K562 (cell line): ENCODE measurements around the gene DOK7. TPM values are rescaled to one million over a fixed set of nuclear protein-coding genes. Genes with fewer than 3 reads are reported as not detected.

Experiments
- ATAC-seq: fragments of 200-7000 bp; cut with Tn5 transposase; 3 replicates; pipeline ENCODE4 v1.9.1; 2020; ENCODE audit warnings: moderate library complexity
- BruUV-seq: library from RNA; stranded (reverse); fragments of 400-500 nt; replicated peaks from 2 replicates; lab custom pipeline; 2021; lab: Mats Ljungman, UMichigan
- CTCF ChIA-PET: fragments of 300-600 bp; formaldehyde crosslinking; extraction: SDS; loops from one replicate; lab custom pipeline; 2021; ENCODE audit warnings: low intra/inter-chr PET ratio; lab: Yijun Ruan, JAX
- POLR2A ChIA-PET: fragments of 300-600, 350-650 bp; sonication (Branson Sonifier 250); formaldehyde crosslinking; extraction: SDS; loops from one replicate; lab custom pipeline; 2021; ENCODE audit warnings: antibody characterized with exemption, inconsistent platforms; lab: Yijun Ruan, JAX
- DNase-seq, 4 experiments: peaks; one replicate each; pipeline versions ENCODE4 v3.0.0 to v3.0.0-alpha.2; 2011 to 2018; ENCODE audit warnings: low spot score in 3 of 4, mixed read lengths in 3 of 4; ENCODE audit errors: extremely low read depth in 1 of 4
- FAIRE-seq: peaks from 2 replicates; lab custom pipeline; 2011; peaks lifted over from hg19 to GRCh38; lab: Jason Lieb, UNC
- H2AFZ ChIP-seq: 2 replicates; pipeline ENCODE4 v1.6.0; 2011; ENCODE audit warnings: low read depth, low read length, control low read depth, inconsistent platforms
- H3K27ac ChIP-seq: fragments of 200-600 bp; 3 replicates; pipeline ENCODE4 v1.8.0; 2011; ENCODE audit warnings: low read depth, mild to moderate bottlenecking, control low read depth, inconsistent platforms, low read length, moderate library complexity, mixed read lengths; ENCODE audit errors: extremely low read depth
- H3K27me3 ChIP-seq, 2 experiments: fragments of 300-600 bp in 1 of 2; 2 replicates in 1 of 2; 3 replicates in 1 of 2; pipeline versions ENCODE4 v1.6.0 to v1.8.0; 2011; ENCODE audit warnings: inconsistent platforms in 2 of 2, low read length in 2 of 2, mild to moderate bottlenecking in 1 of 2, mixed read lengths in 1 of 2, moderate library complexity in 1 of 2; ENCODE audit not compliant: control insufficient read depth in 2 of 2, insufficient read depth in 2 of 2
- H3K36me3 ChIP-seq: fragments of 300-600 bp; 3 replicates; pipeline ENCODE4 v1.8.0; 2011; ENCODE audit warnings: mild to moderate bottlenecking, low read length, inconsistent platforms; ENCODE audit not compliant: control insufficient read depth, insufficient read depth
- H3K4me1 ChIP-seq, 2 experiments: fragments of 200-600 bp in 1 of 2; replicated peaks in 1 of 2; 2 replicates in 1 of 2; 3 replicates in 1 of 2; pipeline versions ENCODE4 v1.5.1 to v1.8.0; 2011; ENCODE audit warnings: inconsistent platforms in 2 of 2, low read length in 2 of 2, mild to moderate bottlenecking in 1 of 2, mixed read lengths in 1 of 2, moderate library complexity in 1 of 2; ENCODE audit not compliant: control insufficient read depth in 2 of 2, insufficient read depth in 2 of 2
- H3K4me2 ChIP-seq: 2 replicates; pipeline ENCODE4 v1.6.1; 2011; ENCODE audit warnings: low read length, control low read depth, inconsistent platforms, mixed read lengths; ENCODE audit not compliant: insufficient read depth
- H3K4me3 ChIP-seq: fragments of 200-600 bp; sonication (generic), shearing (Covaris generic); 2 replicates; pipeline ENCODE4 v1.5.1; 2016; ENCODE audit warnings: control low read depth, inconsistent platforms
- H3K79me2 ChIP-seq: fragments of 200-600 bp; 3 replicates; pipeline ENCODE4 v1.8.0; 2011; ENCODE audit warnings: low read length, inconsistent platforms; ENCODE audit not compliant: control insufficient read depth, insufficient read depth
- H3K9ac ChIP-seq, 2 experiments: 2 replicates each; pipeline versions ENCODE4 v1.6.0 to v1.6.1; 2011; ENCODE audit warnings: low read depth in 2 of 2, low read length in 2 of 2, control low read depth in 1 of 2, inconsistent platforms in 1 of 2, mild to moderate bottlenecking in 1 of 2, mixed read lengths in 1 of 2; ENCODE audit not compliant: insufficient read depth in 1 of 2
- H3K9me1 ChIP-seq: one replicate; pipeline ENCODE4 v1.6.0; 2011; ENCODE audit warnings: inconsistent platforms, mild to moderate bottlenecking, low read length, moderate library complexity; ENCODE audit not compliant: control insufficient read depth, insufficient read depth
- H3K9me3 ChIP-seq: replicated peaks from 2 replicates; pipeline ENCODE4 v1.5.1; 2011; ENCODE audit warnings: low read depth, low read length, inconsistent platforms; ENCODE audit not compliant: control insufficient read depth, insufficient read depth
- H4K20me1 ChIP-seq: replicated peaks from 2 replicates; pipeline ENCODE4 v1.6.1; 2011; ENCODE audit warnings: low read length, inconsistent platforms, mixed read lengths; ENCODE audit not compliant: control insufficient read depth, insufficient read depth
- ARNT ChIP-seq, 2 experiments: fragments of 450-650 bp; IDR thresholded peaks; 2 replicates each; pipeline ENCODE4 v1.6.1; 2016; ENCODE audit warnings: mild to moderate bottlenecking in 1 of 2
- BCOR ChIP-seq: fragments of 450-650 bp; IDR thresholded peaks from 2 replicates; pipeline ENCODE4 v1.6.1; 2016
- CREB1 ChIP-seq, 2 experiments: sonication (generic) in 1 of 2; formaldehyde crosslinking in 1 of 2; IDR thresholded peaks; 2 replicates each; pipeline versions ENCODE4 v1.6.1 to v1.8.0; 2012 to 2022; ENCODE audit warnings: inconsistent platforms in 1 of 2, mild to moderate bottlenecking in 1 of 2, missing genetic modification reagents in 1 of 2, moderate library complexity in 1 of 2
- GATAD2A ChIP-seq: fragments of 450-650 bp; IDR thresholded peaks from 2 replicates; pipeline ENCODE4 v1.6.1; 2017
- SMARCC2 ChIP-seq: fragments of 450-650 bp; IDR thresholded peaks from 2 replicates; pipeline ENCODE4 v1.6.1; 2017; ENCODE audit warnings: antibody characterized with exemption, moderate library complexity, mild to moderate bottlenecking, low read depth
- ZFP36 ChIP-seq: fragments of 150-350 bp; IDR thresholded peaks from 2 replicates; pipeline ENCODE4 v1.6.1; 2018; ENCODE audit warnings: low read length, low read depth; ENCODE audit not compliant: partially characterized antibody
- ZNF311 ChIP-seq: fragments of 250-450 bp; sonication (Bioruptor Pico); IDR thresholded peaks from 2 replicates; pipeline ENCODE4 v1.4.0; 2020; ENCODE audit warnings: mild to moderate bottlenecking, moderate library complexity
- ZNF436 ChIP-seq: fragments of 250-450, 450-650 bp; sonication (Bioruptor Pico); formaldehyde crosslinking; IDR thresholded peaks from 2 replicates; pipeline ENCODE4 v1.7.0; 2020; ENCODE audit warnings: mild to moderate bottlenecking
- ZNF785 ChIP-seq: fragments of 250-450 bp; sonication (Bioruptor Pico); IDR thresholded peaks from 2 replicates; pipeline ENCODE4 v1.4.0; 2020; ENCODE audit warnings: mild to moderate bottlenecking
- WGBS: fragments of 100-300 bp; shearing (Covaris generic); methylation state at CpG from one replicate; pipeline ENCODE4 v1.1.6; 2016; ENCODE audit warnings: low coverage, mixed read lengths; ENCODE audit not compliant: insufficient coverage; ENCODE audit errors: missing lambda C conversion rate; 5-methylcytosine and 5-hydroxymethylcytosine counted together
- in situ Hi-C: fragments of 300-500 bp; cut with MboI; formaldehyde crosslinking; loops from 4 replicates; pipeline ENCODE4 v1.15.0; 2018; ENCODE audit warnings: inconsistent platforms, mixed read lengths
- intact Hi-C: fragments of 100-400 bp; cut with micrococcal nuclease; formaldehyde crosslinking; loops from 2 replicates; pipeline ENCODE4 v1.14.2; 2022
- polyA plus RNA-seq, 8 experiments: library from polyadenylated mRNA; depleted of rRNA in 4 of 8; stranded (reverse) in 5 of 8; unstranded in 3 of 8; fragments of >200 nt; fragmentation: Nextera tagmentation in 2 of 8; fragmentation: Illumina TruSeq in 1 of 8; extraction: Ambion mirVana in 2 of 8; extraction: Trizol in 1 of 8; gene quantifications; 2 replicates each; pipeline versions ENCODE4 v1.2.1 to v1.2.3, GENCODE V29; 2011 to 2014; ENCODE audit warnings: inconsistent platforms in 1 of 8, missing spikeins in 1 of 8
- total RNA-seq, 7 experiments: library from RNA; depleted of rRNA in 6 of 7; stranded (reverse); fragments of >200 nt in 6 of 7; fragmentation: Illumina TruSeq in 2 of 7; extraction: Trizol in 2 of 7; gene quantifications; 2 replicates each; pipeline versions ENCODE4 v1.2.1 to v1.2.3, GENCODE V29; 2011 to 2021; ENCODE audit warnings: low replicate concordance in 1 of 7

DOK7 gene
- total and polyA plus RNA-seq, 9 of the 15 experiments (the other 6 are each of a cell fraction or from before 2014, with no cell fraction given): not detected

- Histone ChIP-seq H3K4me2 (no peak within 1 kb of the TSS), H3K4me1 (peaks cover 0 to 87% of the 10 kb centered on the region in 2 experiments; a peak in 2 of 5 replicates), H3K9ac (no peak within 1 kb of the TSS), H3K9me3 (no peaks in the 10 kb centered on the region), H3K9me1 (no peaks in the 10 kb centered on the region), H3K36me3 (no peaks in the 10 kb centered on the region), H3K79me2 (no peaks in the 10 kb centered on the region), H3K27me3 (no peaks in the 10 kb centered on the region; a peak in 2 of 5 replicates), H3K27ac (no peak within 1 kb of the TSS), H2AFZ (no peak within 1 kb of the TSS), H3K4me3 (no peak within 1 kb of the TSS), H4K20me1 (no peaks in the 10 kb centered on the region; the same call in 1 of the 2 replicates)
- ChIA-PET CTCF (interaction anchor here (2.1 kb wide), 1 partner anchor 296 kb away, joined by 13 read pairs; no protein-coding TSS in a partner anchor), POLR2A (interaction anchor here (0.6 to 1.1 kb wide), 3 partner anchors 9 to 198 kb away, joined by 3 to 4 read pairs (median 4); no protein-coding TSS in a partner anchor)
- ATAC-seq (no peak), DNase-seq (no peak), FAIRE-seq (no peak)
- no TSS peak for BruUV-seq
- in situ Hi-C loops (loop anchor here (5.0 kb wide), 1 partner anchor 334 kb away; no protein-coding TSS in a partner anchor), intact Hi-C loops (loop anchor here (2.0 to 5.0 kb wide), 4 partner anchors 95 to 394 kb away; no protein-coding TSS in a partner anchor)
- 20% methylated on average over 17 of the region's 27 CpGs for WGBS
- TF ChIP-seq GATAD2A (no peak), CREB1 (IDR thresholded peaks at IDR 0.05) (no peak), CREB1 (CRISPR knock-in tag; IDR thresholded peaks at IDR 0.05) (no peak), BCOR (peak; percentile 27; the same call in 1 of the 2 replicates), ARNT (IDR thresholded peaks at IDR 0.05) (no peak), ZFP36 (peak; percentile 97), ZNF785 (CRISPR knock-in tag) (no peak), ZNF436 (peak; percentile 75), ZNF311 (CRISPR knock-in tag) (no peak), SMARCC2 (no peak)
These were observed 21.3 kb upstream of the DOK7 start, which contains the start of gene HGFAC for GRCh38 chr4:3441501-3442459. Gene HGFAC (plus strand): TSS chr4:3441968. CDS start chr4:3442002, 34 bp downstream.
